Measurements from ENCODE around the gene CAPN10.

The CAPN10 gene

DNA sequence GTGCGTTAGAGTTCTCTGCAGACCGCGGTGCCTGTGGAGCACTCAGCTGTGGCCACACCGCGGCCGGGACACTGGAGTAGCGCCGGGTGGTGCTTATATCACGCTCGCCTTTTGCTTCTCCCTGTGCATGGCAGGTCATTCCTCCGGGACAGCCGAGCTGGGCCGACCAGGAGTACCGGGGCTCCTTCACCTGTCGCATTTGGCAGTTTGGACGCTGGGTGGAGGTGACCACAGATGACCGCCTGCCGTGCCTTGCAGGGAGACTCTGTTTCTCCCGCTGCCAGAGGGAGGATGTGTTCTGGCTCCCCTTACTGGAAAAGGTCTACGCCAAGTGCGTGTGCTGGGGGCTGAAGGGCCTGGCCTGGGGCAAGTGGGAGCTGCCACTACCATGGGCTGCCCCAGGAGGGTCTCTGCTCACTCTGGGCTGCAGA, 4.2 kb downstream of the CAPN10 start:
- no peak for DNase-seq

DNA sequence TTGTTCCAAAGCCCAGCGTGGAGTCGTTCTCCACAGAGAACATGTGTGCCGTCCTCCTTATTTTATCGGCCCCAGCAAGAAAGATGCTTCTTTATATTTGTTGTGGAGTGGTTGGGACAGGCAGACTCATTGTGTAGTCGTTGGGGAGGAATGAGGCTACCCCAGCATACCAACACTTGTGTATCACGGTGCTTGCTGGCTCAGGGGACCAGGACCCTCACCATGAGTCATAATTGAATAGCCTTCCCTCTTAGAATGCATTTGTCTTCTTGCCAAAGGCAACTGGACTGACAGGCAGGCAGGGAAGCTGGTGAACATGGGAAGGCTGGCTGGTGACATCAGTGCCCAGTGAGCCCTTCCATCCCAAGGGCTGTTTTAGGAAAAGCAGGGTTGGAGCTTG, 4.7 kb downstream of the CAPN10 start:
- DNase-seq: no peak

DNA sequence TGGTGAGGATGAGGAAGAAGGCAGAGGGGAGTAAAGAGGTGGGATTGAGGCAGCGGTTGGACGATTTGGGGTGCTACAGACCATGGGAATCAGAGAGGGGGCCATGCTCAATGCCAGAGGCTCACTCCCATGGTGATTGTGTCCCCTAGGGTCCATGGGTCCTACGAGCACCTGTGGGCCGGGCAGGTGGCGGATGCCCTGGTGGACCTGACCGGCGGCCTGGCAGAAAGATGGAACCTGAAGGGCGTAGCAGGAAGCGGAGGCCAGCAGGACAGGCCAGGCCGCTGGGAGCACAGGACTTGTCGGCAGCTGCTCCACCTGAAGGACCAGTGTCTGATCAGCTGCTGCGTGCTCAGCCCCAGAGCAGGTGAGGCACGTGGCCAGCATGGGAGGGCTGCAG, 5.2 kb downstream of the CAPN10 start:
- DNase-seq: no peak

GRCh38 chr2:240593026-240593702, 6.6 kb downstream of the CAPN10 start:
- DNase-seq: no peak

DNA sequence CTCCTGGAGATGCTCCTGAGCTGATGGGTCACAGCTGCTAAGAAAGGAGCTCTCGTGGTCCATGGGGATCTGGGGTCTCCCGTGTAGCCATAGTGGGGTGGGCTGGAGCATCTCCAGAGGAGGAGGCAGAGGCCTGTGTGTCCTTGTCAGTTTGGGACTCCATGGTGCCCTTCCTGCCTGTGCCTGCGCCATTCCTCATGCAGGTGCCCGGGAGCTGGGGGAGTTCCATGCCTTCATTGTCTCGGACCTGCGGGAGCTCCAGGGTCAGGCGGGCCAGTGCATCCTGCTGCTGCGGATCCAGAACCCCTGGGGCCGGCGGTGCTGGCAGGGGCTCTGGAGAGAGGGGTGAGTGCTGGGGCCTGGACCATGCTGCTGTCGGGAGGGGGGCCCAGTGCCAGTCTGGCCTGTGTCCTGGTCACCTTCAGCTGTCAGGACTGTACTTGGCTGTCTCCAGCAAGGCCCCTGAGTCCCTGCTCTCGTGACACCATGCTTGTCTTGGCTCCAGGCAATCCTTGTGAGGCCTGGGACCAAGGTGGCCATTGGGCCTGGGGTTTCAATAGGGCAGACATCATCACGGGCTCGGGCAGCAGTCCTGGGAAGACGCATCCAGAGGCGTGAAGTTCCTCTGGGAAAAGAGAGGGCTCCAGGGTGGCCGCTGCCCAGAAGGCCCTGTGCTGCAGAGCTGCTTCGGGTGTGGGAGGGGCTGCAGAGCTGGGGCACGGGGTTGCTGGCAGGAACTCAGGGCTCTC, 7.3 kb downstream of the CAPN10 start:
- DNase-seq: no peak

DNA sequence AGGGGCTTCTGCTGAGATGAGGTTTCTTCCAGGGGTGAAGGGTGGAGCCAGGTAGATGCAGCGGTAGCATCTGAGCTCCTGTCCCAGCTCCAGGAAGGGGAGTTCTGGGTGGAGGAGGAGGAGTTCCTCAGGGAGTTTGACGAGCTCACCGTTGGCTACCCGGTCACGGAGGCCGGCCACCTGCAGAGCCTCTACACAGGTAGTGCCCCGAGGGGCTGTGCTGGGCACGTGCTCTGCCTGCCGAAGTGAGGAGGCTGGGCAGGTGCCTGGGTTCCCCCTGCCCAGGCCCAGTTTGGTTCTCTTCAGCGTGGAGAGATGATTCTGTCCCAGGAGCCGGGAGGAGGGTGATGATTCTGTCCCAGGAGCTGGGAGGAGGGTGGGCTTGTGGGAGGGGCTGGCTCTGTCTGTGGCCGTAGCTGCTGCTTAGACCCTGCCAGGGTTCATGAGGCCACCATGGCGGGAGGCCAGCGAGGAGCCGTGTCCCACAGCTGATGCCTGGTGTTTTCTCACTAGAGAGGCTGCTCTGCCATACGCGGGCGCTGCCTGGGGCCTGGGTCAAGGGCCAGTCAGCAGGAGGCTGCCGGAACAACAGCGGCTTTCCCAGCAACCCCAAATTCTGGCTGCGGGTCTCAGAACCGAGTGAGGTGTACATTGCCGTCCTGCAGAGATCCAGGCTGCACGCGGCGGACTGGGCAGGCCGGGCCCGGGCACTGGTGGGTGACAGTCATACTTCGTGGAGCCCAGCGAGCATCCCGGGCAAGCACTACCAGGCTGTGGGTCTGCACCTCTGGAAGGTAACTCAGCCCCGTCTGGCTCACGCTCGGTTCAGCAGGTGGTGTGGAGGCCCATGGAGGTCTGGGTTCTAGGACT, 8.2 kb downstream of the CAPN10 start:
- DNase-seq: no peak

DNA sequence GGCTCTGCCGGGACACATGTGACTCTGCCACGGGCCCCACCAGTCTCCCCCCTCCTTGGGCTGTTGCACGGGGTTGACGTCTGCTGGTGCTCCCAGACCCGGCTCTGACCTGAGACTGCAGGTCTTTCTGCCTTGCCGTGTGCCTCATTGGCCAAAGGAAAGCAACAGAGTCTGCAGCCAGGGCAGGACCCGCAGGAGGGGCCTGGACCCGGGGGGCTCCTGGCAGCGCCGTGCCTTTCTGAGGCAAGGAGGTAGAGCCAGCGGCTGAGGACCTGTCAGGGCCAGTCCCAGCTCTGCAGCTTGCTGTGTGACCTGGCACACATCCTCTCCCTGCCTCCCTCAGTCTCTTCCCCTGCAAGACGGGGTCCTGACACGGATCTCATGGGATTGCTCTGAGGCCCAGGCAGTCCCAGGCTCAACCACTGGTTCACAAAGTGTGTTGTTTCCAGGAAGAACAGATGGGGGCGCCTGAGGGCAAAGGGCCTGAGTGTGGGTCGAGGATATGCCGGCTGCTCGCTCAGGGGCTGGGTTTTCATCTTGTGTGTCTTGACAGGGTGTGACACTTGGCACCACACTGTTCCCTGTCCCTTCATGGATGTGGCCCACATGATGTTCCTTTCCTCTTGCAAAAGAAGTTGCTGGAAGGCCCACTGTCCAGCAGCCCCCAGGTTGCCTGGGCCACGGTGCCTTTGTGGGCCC, 9.0 kb downstream of the CAPN10 start:
- DNase-seq: no peak

GRCh38 chr2:240596080-240596460, 9.5 kb downstream of the CAPN10 start:
- no peak for DNase-seq

DNA sequence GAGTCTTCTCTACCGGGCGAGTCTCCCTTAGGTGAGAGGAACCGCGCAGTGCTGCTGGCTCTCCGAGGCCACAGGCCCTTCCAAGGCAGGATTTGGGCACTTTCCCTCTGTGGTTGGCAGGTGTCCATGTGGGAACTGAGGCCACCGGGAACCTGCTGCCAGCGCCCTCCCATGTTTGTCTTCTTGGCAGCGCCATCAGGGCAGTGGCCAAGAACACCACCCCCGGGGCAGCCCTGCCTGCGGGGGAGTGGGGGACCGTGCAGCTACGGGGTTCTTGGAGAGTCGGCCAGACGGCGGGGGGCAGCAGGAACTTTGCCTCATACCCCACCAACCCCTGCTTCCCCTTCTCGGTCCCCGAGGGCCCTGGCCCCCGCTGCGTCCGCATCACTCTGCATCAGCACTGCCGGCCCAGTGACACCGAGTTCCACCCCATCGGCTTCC, 10.0 kb downstream of the CAPN10 start:
- DNase-seq: no peak

DNA sequence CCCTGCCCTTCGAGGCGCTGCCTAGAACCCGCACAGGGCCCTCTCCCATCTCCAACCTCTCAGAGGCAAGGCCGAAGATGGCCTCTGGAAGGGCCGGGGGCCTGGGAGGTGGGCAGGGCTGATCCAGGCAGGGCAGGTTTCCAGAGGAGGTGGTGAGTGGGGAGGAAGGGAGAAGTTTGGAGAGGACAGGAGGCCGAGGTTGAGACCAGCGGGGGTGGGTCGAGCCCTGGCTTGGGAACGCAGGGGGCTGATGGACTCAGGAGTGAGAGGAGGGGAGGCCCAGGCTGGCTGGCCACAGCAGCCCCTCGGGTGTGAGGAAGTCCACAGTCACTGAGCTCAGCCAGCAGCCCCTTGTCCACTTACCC, 10.5 kb downstream of the CAPN10 start:
- DNase-seq: no peak

- no peak for DNase-seq
These were observed 11.1 kb downstream of the CAPN10 start for GRCh38 chr2:240597419-240598181.

DNA sequence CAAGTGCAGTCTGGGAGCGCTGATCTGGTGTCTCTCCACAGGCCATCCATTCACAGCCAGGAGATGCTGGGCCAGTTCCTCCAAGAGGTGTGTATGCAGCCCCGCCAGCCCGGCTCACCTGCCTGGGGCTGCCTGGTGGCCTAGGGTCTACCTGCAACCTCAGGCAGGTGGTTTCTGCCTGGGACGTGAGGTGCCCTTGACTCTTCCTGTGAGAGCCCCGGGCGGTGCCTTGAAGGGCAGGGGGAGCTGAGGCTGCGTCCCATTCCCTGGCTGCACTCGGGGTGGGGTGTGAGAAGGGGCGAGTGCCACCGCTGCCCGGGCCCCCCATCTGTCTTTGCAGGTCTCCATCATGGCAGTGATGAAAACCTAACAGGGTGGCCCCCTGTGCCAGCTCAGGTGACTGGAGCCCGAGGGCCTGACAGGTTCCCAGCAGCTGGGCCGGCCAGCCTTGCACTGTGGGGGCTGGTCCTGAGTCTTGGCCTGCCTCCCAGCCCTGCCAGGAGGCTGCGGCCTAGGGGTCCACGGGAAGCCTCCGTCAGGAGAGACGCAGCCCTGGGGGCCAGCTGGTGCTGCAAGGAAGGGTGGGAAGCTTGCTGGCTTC, 11.9 kb downstream of the CAPN10 start:
- DNase-seq: no peak

- no peak for DNase-seq
These were observed 12.6 kb downstream of the CAPN10 start for GRCh38 chr2:240599141-240599583.

GRCh38 chr2:240600451-240600961, 14.0 kb downstream of the CAPN10 start:
- DNase-seq: no peak

- no peak for DNase-seq
These were observed 14.7 kb downstream of the CAPN10 start for GRCh38 chr2:240601061-240601830.

DNA sequence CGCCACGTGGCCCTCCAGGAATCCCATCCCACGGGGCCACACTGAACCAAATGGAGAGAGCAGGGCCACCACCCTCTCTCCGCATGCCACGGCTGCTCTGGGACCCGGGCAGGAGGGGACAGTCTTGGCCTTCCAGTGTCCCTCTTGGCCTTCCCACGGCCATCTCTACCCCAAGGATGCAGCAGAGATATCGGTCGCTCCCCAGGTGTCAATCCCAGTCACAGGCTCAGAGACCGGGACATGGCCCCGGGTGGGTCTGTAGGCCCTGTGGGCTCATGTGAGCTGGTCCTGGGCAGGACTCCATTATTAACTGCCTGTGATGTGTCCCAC, 15.3 kb downstream of the CAPN10 start:
- DNase-seq: no peak

DNA sequence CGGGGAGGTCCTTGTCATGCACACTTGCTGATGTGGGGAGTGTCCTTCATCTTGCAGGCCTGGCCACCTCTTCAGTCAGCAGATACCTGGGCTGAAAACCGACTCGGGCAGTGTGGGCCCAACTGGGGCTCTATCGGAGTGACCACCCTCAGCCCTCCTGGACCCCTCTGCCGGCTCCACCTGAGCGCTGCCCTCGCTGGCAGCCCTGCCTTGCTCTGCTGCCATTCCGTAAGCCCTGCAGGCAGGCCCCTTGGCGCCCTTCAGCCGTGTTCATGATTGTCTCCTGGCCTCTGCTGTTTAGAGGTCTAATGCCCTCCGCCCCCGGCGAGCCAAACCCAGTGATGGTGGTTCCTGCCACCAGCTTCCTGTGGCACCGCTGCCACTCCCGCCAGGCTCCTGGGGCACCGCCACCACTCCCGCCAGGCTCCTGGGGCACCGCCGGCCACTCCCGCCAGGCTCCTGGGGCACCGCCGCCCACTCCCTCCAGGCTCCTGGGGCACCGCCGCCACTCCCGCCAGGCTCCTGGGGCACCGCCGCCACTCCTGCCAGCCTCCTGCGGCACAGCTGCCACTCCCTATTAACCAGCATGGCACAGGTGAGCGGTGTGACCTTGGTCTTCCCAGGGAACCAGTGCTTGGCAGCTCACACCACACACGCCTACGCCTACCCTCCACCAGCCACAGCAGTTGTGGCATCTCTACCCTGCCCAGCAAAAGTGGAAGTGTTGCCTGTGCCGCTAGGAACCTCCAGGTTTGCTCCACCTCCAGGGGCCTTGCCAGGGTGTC, 15.9 kb downstream of the CAPN10 start:
- no peak for DNase-seq

DNA sequence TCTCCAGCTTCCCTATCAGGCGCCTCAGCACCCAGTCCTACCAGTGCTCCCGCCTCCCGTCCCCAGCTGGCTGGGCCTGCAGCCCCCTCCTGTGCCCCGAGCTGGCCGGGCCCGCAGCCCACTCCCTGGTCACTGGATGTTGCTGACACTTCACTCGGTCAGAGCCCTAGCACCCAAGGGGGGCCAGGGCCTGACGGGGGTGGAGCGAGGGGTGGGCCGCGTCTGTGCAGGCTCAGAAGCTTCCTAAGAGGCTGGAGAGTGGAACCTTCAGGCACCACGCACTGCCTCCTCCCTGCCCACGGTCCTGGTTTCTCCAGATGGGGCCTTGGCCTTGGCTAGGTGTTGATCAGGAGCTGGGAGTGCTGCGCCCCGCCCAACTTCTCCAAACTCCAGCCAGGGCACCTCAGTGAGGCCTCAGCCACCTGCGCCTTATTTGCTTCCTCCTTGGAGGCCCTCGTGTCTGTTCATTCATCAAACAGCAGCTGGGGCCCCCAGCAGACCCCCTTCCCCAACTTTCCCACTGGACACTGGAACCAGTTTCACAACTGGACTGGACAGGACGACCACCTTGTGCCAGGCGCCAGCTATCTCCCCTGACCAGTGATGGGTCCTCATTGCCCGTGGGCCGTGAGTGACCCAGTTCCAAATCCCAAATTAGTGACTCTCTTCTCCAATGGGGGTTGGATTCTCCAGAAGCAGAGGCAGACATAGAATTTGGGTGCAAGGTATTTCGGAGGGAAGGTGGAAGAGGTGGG, 16.7 kb downstream of the CAPN10 start:
- no peak for DNase-seq

- no peak for DNase-seq
These were observed 17.3 kb downstream of the CAPN10 start for GRCh38 chr2:240603846-240604245.
